Neuronal stem cell (in vitro differentiated cells): ENCODE data around the gene HMX1.
A peak's percentile ranks its signal among the peaks of the same experiment; 100 is the strongest.

Source experiments
- DNase-seq: peaks from one replicate; pipeline ENCODE4 v3.0.0-alpha.2; 2013; ENCODE audit warnings: low spot score
- H2AFZ ChIP-seq: one replicate; pipeline ENCODE4 v1.6.1; 2013; ENCODE audit warnings: mild to moderate bottlenecking, low read length, inconsistent platforms
- H2AK5ac ChIP-seq: 2 replicates; pipeline ENCODE4 v1.6.1; 2013; ENCODE audit warnings: low read depth, mild to moderate bottlenecking, inconsistent platforms, low read length, moderate library complexity, mixed read lengths
- H2BK120ac ChIP-seq: 2 replicates; pipeline ENCODE4 v1.6.1; 2013; ENCODE audit warnings: low read depth, mild to moderate bottlenecking, inconsistent platforms, low read length, moderate library complexity, mixed read lengths
- H2BK12ac ChIP-seq: one replicate; pipeline ENCODE4 v1.6.1; 2013; ENCODE audit warnings: low read length, inconsistent platforms
- H2BK15ac ChIP-seq: 2 replicates; pipeline ENCODE4 v1.6.1; 2013; ENCODE audit warnings: mild to moderate bottlenecking, low read length, inconsistent platforms, mixed read lengths
- H2BK5ac ChIP-seq: one replicate; pipeline ENCODE4 v1.6.1; 2013; ENCODE audit warnings: inconsistent platforms, mild to moderate bottlenecking, low read length, moderate library complexity
- H3K14ac ChIP-seq: one replicate; pipeline ENCODE4 v1.6.1; 2013; ENCODE audit warnings: low read length, inconsistent platforms
- H3K18ac ChIP-seq: 2 replicates; pipeline ENCODE4 v1.6.1; 2013; ENCODE audit warnings: low read length, inconsistent platforms
- H3K23ac ChIP-seq: 2 replicates; pipeline ENCODE4 v1.6.1; 2013; ENCODE audit warnings: low read depth, mild to moderate bottlenecking, mixed read lengths, low read length, inconsistent platforms; ENCODE audit not compliant: poor library complexity
- H3K27ac ChIP-seq: replicated peaks from 3 replicates; pipeline ENCODE4 v1.5.1; 2013; ENCODE audit warnings: low read length, inconsistent platforms
- H3K27me3 ChIP-seq, 3 experiments: 2 replicates each; pipeline ENCODE4 v1.6.1; 2013; ENCODE audit warnings: low read length in 3 of 3, mild to moderate bottlenecking in 2 of 3, inconsistent platforms in 1 of 3, low read depth in 1 of 3, mixed read lengths in 1 of 3, moderate library complexity in 1 of 3; ENCODE audit not compliant: control insufficient read depth in 3 of 3, insufficient read depth in 3 of 3
- H3K36me3 ChIP-seq, 2 donors: replicated peaks in 1 of 2; 2 replicates each; pipeline ENCODE4 v1.6.1; 2013; ENCODE audit warnings: low read length in 2 of 2; ENCODE audit not compliant: control insufficient read depth in 2 of 2, insufficient read depth in 2 of 2
- H3K4ac ChIP-seq: 2 replicates; pipeline ENCODE4 v1.6.1; 2013; ENCODE audit warnings: inconsistent platforms, mild to moderate bottlenecking, low read length, moderate library complexity
- H3K4me1 ChIP-seq, 2 donors: 1 replicate in 1 of 2; 2 replicates in 1 of 2; pipeline ENCODE4 v1.6.1; 2013; ENCODE audit warnings: low read length in 2 of 2, low read depth in 1 of 2; ENCODE audit not compliant: control insufficient read depth in 2 of 2, insufficient read depth in 1 of 2
- H3K4me2 ChIP-seq: one replicate; pipeline ENCODE4 v1.6.1; 2013; ENCODE audit warnings: mild to moderate bottlenecking, low read length, inconsistent platforms; ENCODE audit not compliant: insufficient read depth, poor library complexity, severe bottlenecking
- H3K4me3 ChIP-seq, 2 donors: 2 replicates each; pipeline ENCODE4 v1.5.1; 2013; ENCODE audit warnings: low read length in 2 of 2, mild to moderate bottlenecking in 2 of 2, inconsistent platforms in 1 of 2, moderate library complexity in 1 of 2
- H3K79me1 ChIP-seq: one replicate; pipeline ENCODE4 v1.6.1; 2013; ENCODE audit warnings: low read depth, mild to moderate bottlenecking, inconsistent platforms, low read length, moderate library complexity
- H3K9ac ChIP-seq: one replicate; pipeline ENCODE4 v1.6.1; 2013; ENCODE audit warnings: mild to moderate bottlenecking, low read depth, low read length, inconsistent platforms; ENCODE audit not compliant: poor library complexity
- H3K9me3 ChIP-seq, 2 donors: replicated peaks in 1 of 2; 2 replicates each; pipeline versions ENCODE3 to v1.6.1; 2013; ENCODE audit warnings: low read length in 2 of 2, mild to moderate bottlenecking in 2 of 2, inconsistent platforms in 1 of 2, low read depth in 1 of 2, mixed read lengths in 1 of 2, moderate library complexity in 1 of 2; ENCODE audit not compliant: control insufficient read depth in 2 of 2, insufficient read depth in 1 of 2
- H4K8ac ChIP-seq: one replicate; pipeline ENCODE4 v1.6.1; 2013; ENCODE audit warnings: low read depth, mild to moderate bottlenecking, inconsistent platforms, low read length, moderate library complexity
- H4K91ac ChIP-seq: one replicate; pipeline ENCODE4 v1.6.1; 2013; ENCODE audit warnings: low read length, low read depth, mild to moderate bottlenecking, inconsistent platforms; ENCODE audit not compliant: poor library complexity
- WGBS, 2 donors: extraction: QIAGEN DNeasy Blood & Tissue Kit; methylation state at CpG; one replicate each; pipeline ENCODE4 v1.1.7; 2013; ENCODE audit warnings: missing lambda C conversion rate in 2 of 2, mixed read lengths in 1 of 2; ENCODE audit not compliant: insufficient read length in 2 of 2, insufficient replicate concordance in 1 of 2; ENCODE audit errors: extremely low coverage in 2 of 2; 5-methylcytosine and 5-hydroxymethylcytosine counted together

HMX1 gene

DNA sequence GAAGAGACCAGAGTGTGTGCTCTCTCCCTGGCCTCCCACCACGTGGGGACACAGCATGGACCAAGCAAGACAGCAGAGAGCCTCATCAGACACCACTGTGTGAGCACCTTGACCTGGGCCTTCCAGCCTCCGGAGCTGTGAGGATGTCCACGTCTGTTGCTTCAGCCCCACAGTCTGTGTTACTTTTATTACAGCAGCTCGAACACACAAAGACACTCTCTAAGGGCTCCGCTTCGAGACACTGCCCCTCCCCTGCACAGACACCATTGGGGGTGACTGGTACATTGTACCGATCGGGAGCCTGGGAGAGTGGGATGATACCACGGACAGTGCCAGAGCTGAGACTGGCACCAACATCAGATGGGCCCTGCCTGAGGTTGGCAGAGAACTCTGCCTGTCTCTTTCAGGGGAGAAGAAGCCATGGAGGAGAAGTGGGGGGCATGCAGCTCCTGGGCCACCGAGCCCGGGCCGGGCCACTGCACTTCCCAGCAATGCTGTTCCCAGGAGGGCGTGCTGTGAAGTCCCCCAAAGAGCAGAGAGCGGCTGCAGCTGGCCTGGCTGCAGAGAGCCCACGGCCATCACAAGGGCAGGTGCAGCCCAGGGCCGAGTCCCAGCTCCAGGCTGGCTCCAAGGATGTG, 48.1 kb upstream of the HMX1 start:
- Histone ChIP-seq H3K14ac (peak overlapping the region; percentile 17), H3K4me2 (no peak overlapping the region)
- DNase-seq, result no peak

DNA sequence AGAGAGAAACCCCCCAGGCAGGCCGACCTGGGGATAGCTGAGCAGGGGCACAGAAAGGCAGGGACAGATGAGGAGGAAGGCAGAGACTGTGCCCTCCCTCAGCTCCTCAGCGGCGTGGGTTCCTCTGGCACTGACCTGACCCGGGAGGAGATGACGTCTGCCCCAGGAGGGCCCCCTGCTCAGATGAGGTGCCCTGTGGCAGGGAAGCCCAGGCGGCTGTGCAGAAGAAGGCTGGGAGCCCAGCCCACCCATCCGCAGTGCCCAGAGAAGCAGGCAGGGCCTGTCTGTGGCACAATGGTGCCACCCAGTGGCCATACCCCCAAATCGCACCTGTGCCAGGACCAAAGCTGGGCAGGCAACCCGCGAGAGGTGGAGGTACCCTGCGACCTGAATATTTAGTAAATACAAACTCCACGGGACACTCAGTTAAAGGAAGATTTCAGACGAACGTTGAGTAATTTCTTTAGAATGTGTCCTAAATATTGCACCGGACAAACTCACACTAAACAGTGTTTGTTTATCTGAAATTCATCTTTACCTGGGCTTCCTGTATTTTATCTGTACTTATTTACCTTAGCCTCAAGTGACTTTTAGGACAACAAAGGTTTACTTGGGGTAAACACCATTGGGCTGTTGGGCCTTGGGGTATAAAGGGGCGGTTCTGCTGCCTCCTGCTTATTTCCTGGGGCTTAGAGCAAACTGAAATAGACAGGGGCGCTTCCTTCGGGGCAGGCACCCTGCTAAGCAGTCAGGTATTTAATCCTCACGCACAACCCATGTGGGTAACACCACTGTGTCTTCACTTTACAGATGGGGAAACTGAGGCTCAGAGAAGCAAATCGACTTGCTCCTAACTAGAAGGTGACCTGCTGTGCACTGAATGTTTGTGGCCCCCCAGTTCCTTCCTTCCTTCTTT, 46.5 kb upstream of the HMX1 start:
- peak; percentile 65 for DNase-seq
- H3K4me2 ChIP-seq, result no peak overlapping the region
- no peak overlapping the region for H3K4ac ChIP-seq
- H3K9ac ChIP-seq, result peak overlapping the region; percentile 79
- no CpG with 5 or more reads among the region's 20 CpGs for WGBS, 2 donors
- H3K27ac ChIP-seq, result no peak overlapping the region
- H3K27me3 ChIP-seq, result peaks cover 0 to 7% (median 6%) of the 10 kb centered on the region in 3 experiments
- H3K9me3 ChIP-seq, result peaks cover 0 to 5% of the 10 kb centered on the region in 2 donors
- no peaks in the 10 kb centered on the region for H3K79me1 ChIP-seq
- H2BK120ac ChIP-seq, result no peak overlapping the region
- no peak overlapping the region for H2BK15ac ChIP-seq
- H3K23ac ChIP-seq, result no peak overlapping the region
- no peak overlapping the region for H3K14ac ChIP-seq
- no peaks in the 10 kb centered on the region for H3K36me3 ChIP-seq
- H3K4me3 ChIP-seq, result no peak overlapping the region
- H2BK5ac ChIP-seq, result no peak overlapping the region
- H4K91ac ChIP-seq, result no peak overlapping the region
- H2AFZ ChIP-seq, result no peak overlapping the region
- no peak overlapping the region for H3K18ac ChIP-seq
- no peaks in the 10 kb centered on the region for H3K4me1 ChIP-seq
- H4K8ac ChIP-seq, result no peak overlapping the region
- no peak overlapping the region for H2AK5ac ChIP-seq
- H2BK12ac ChIP-seq, result no peak overlapping the region

More for the DNA sequence above, 48.1 kb upstream of the HMX1 start:
- peaks cover 0 to 5% of the 10 kb centered on the region in 2 donors for H3K9me3 ChIP-seq
- H2BK15ac ChIP-seq, result no peak overlapping the region
- no peak overlapping the region for H3K23ac ChIP-seq
- no peaks in the 10 kb centered on the region for H3K79me1 ChIP-seq
- H3K27ac ChIP-seq, result no peak overlapping the region
- no peaks in the 10 kb centered on the region for H3K36me3 ChIP-seq
- H2AK5ac ChIP-seq, result peak overlapping the region; percentile 69
- no peak overlapping the region for H3K9ac ChIP-seq
- peak overlapping the region; percentile 46 for H2BK12ac ChIP-seq
- no peak overlapping the region for H3K4me3 ChIP-seq
- no peak overlapping the region for H3K4ac ChIP-seq
- no peak overlapping the region for H4K8ac ChIP-seq
- H2BK5ac ChIP-seq, result no peak overlapping the region
- no peak overlapping the region for H2BK120ac ChIP-seq
- no CpG with 5 or more reads among the region's 16 CpGs for WGBS, 2 donors
- peaks cover 0 to 7% (median 6%) of the 10 kb centered on the region in 3 experiments for H3K27me3 ChIP-seq
- no peak overlapping the region for H4K91ac ChIP-seq
- H3K18ac ChIP-seq, result no peak overlapping the region
- H2AFZ ChIP-seq, result no peak overlapping the region
- no peaks in the 10 kb centered on the region for H3K4me1 ChIP-seq

DNA sequence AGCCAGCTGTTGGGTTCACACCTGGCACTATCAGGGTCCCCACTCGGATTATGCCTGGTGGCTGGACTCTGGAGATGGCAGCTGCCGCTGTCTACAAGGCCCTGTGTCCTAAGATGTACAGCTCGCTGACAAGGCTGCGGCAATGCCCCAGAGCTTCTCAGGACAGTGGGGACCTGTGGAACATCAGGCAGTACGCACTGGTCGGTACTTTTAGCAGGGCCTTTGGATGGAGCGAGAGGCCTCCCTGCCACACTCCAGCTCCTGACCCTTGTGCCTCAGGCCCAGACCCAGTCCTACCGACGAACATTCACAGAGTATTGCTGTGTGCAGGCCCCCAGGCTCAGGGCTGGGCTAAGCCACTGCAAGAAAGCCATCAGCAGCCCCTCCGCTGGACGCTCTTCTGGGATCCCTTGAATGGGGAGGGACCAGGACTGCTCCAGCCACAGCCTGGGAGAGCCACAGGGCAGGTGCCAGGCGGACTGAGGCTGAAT, 45.7 kb upstream of the HMX1 start:
- Histone ChIP-seq H3K4me1 (no peaks in the 10 kb centered on the region), H2BK5ac (no peak overlapping the region), H3K36me3 (no peaks in the 10 kb centered on the region), H3K18ac (no peak overlapping the region), H3K27me3 (peaks cover 0 to 6% (median 5%) of the 10 kb centered on the region in 3 experiments), H3K27ac (no peak overlapping the region), H3K23ac (no peak overlapping the region), H2AK5ac (no peak overlapping the region), H3K79me1 (no peaks in the 10 kb centered on the region), H3K9me3 (no peaks in the 10 kb centered on the region), H3K4me2 (no peak overlapping the region), H2AFZ (no peak overlapping the region), H3K14ac (no peak overlapping the region), H4K8ac (no peak overlapping the region), H2BK12ac (no peak overlapping the region), H2BK120ac (no peak overlapping the region), H3K4me3 (no peak overlapping the region), H3K4ac (no peak overlapping the region), H4K91ac (no peak overlapping the region), H2BK15ac (no peak overlapping the region), H3K9ac (peak overlapping the region; percentile 79)
- no CpG with 5 or more reads among the region's 12 CpGs for WGBS, 2 donors
- DNase-seq, result no peak

DNA sequence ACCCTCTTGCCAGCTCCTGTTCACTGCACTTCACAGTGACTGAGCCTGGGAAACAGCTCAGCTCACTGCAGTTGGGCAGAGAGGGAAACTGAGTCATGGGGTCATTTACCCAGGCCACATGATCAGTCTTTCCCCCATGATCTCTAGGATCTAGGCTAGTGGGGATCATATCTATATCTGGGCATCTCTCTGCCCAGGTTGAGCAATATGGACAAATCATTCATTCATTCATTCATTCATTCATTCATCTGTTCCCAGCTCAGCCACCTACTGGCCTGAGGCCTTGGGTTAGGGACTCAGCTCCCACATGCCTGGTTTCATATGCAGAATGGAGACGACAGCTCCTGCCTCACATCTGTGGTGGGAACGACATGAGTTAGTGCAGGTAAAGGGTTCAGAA, 45.3 kb upstream of the HMX1 start:
- no peak overlapping the region for H2BK12ac ChIP-seq
- H4K8ac ChIP-seq, result no peak overlapping the region
- no peak overlapping the region for H3K27ac ChIP-seq
- peaks cover 0 to 6% (median 5%) of the 10 kb centered on the region in 3 experiments for H3K27me3 ChIP-seq
- H2AK5ac ChIP-seq, result no peak overlapping the region
- H3K79me1 ChIP-seq, result no peaks in the 10 kb centered on the region
- no peak overlapping the region for H4K91ac ChIP-seq
- H2BK15ac ChIP-seq, result no peak overlapping the region
- no peak for DNase-seq
- H3K4me1 ChIP-seq, result no peaks in the 10 kb centered on the region
- no peak overlapping the region for H3K9ac ChIP-seq
- H3K9me3 ChIP-seq, result no peaks in the 10 kb centered on the region
- H2BK5ac ChIP-seq, result no peak overlapping the region
- H2AFZ ChIP-seq, result no peak overlapping the region
- H3K4me3 ChIP-seq, result no peak overlapping the region
- no peak overlapping the region for H3K14ac ChIP-seq
- no CpG with 5 or more reads among the region's 2 CpGs for WGBS, 2 donors
- H3K4me2 ChIP-seq, result no peak overlapping the region
- H3K23ac ChIP-seq, result no peak overlapping the region
- H3K18ac ChIP-seq, result peak overlapping the region; percentile 32
- H3K4ac ChIP-seq, result no peak overlapping the region
- H3K36me3 ChIP-seq, result no peaks in the 10 kb centered on the region
- no peak overlapping the region for H2BK120ac ChIP-seq
